ENCODE results near the gene JPH2.
A peak's percentile ranks its signal among the peaks of the same experiment; 100 is the strongest.

Gene JPH2

DNA sequence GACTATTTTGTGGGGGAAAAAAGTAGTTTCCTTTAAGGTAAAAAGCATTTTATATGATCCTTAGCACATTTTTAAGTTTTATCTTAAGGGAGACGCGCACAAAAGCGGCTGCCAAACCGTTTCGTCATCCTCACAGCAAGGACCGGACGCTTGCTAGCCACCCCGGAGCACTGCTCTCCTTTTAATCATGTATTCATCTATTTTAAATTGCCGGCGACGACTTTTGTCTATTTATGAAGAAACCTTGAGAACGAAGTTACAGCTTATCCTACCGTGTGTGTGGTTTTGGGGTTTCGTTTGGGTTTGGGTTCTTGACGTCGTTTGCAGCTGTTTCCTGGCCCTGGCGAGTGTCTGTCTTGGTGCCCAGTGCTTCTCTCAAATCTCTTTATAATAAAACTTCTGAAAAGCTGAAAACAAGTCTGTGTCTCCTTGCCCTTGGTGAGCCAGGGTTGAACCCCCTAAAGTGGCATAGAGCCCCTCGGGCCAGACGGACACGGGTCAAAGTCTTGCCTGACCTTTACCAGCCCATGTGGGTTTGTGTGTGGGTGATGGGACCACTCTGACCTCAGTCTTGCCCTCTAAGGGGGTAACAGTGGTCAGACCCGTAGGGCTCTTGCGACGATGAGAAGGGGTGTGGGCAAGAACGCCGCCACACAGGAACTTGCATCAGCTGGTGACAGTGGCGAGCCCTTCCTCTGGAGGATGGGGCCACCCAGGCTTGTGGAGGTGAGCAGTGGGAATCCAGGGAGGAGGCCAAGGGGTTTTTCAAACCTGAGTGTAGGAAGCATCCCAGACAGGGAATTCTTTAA, 117.6 kb downstream of the JPH2 start:
- intact Hi-C loops (cut with DNase I; ENCODE audit: low total_unique reads), result loop anchor here (10.0 kb wide), 1 partner anchor 85 kb away; no protein-coding TSS in a partner anchor
- no peaks in the 10 kb centered on the region for H3K9me3 ChIP-seq
- peaks cover 0 to 16% of the 10 kb centered on the region in 2 donors for H3K27me3 ChIP-seq
- no peak overlapping the region for H3K4me3 ChIP-seq
- H3K36me3 ChIP-seq, result no peaks in the 10 kb centered on the region
- H3K27ac ChIP-seq, result no peak overlapping the region
- TF ChIP-seq, protein P1, sequence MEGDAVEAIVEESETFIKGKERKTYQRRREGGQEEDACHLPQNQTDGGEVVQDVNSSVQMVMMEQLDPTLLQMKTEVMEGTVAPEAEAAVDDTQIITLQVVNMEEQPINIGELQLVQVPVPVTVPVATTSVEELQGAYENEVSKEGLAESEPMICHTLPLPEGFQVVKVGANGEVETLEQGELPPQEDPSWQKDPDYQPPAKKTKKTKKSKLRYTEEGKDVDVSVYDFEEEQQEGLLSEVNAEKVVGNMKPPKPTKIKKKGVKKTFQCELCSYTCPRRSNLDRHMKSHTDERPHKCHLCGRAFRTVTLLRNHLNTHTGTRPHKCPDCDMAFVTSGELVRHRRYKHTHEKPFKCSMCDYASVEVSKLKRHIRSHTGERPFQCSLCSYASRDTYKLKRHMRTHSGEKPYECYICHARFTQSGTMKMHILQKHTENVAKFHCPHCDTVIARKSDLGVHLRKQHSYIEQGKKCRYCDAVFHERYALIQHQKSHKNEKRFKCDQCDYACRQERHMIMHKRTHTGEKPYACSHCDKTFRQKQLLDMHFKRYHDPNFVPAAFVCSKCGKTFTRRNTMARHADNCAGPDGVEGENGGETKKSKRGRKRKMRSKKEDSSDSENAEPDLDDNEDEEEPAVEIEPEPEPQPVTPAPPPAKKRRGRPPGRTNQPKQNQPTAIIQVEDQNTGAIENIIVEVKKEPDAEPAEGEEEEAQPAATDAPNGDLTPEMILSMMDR (IDR thresholded peaks at IDR 0.05), result no peak
- peaks cover 0 to 1% (median 0%) of the 10 kb centered on the region in 4 donors for H3K4me1 ChIP-seq
- peak in 1 of 2 donors; percentile 28 for DNase-seq

DNA sequence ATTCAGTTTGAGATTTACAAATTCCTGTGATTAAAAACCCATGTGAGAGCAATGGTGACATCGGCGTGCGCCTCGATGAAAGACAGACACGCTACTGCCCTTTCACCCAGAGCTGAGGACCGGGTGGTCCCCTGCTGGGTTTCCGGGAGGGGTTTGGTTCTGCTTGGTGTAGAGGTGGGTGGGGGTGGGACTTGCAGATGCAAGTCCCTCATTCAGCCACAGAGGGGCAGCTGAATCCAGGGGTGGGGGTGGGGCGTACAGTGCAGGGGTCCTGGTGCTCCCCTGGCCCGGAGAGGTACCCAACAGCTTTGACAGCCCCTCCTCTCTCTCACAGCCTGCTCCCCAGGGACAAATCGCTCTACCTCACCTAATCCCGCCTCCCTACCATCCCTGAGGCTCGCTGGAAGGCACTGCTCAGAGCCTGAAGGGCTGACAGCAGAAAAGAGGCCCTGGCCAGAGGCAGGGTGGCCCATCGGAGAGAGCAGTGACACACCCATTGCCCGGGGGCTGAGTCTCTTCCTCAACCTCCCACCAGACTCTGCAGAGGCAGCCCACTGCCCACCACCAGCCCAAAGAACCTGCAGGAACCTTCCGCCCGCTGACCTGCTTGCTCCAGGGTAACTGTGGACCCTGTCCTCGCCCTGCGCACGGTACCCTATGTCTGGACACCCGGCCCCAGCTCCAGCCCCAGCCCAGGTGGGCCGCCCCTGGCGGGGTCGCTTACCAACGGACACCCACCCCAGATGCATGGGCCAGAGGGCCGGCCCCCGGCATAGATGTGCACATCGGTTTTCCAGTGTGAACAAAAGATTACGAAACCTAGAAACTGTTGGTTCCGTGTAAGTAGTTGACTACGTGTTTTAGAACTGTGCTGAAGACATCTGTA, 118.4 kb downstream of the JPH2 start:
- H3K9me3 ChIP-seq, result no peaks in the 10 kb centered on the region
- no peak overlapping the region for H3K4me3 ChIP-seq
- no peaks in the 10 kb centered on the region for H3K4me1 ChIP-seq
- intact Hi-C loops (cut with DNase I; ENCODE audit: low total_unique reads), result no loop called here
- H3K27ac ChIP-seq, result no peak overlapping the region
- peak in 1 of 2 donors; percentile 49 for DNase-seq
- no peaks in the 10 kb centered on the region for H3K36me3 ChIP-seq
- TF ChIP-seq, protein P1 (IDR thresholded peaks at IDR 0.05), result no peak
- H3K27me3 ChIP-seq, result peaks cover 0 to 16% of the 10 kb centered on the region in 2 donors

DNA sequence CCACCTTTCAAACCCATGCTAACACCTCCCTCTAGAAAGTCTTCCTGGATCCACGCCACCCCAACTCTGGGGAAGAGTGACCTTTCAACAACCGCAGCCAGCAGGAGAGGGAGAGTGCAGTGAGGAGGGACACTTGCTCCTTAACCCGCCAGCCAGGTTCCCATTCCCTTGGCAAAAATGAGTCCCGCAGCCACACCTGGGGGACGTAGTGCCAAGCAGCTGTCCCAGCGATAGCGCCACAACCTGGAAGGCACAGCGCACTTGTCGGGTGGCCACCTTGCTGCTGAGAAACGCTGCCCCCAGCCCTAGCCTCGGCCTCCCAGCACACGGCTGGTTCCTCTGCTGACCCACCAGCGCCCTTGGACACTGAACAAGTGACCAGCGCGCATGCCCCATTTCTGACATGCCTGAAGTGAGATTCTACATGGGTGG, 119.3 kb downstream of the JPH2 start:
- Histone ChIP-seq H3K27ac (no peak overlapping the region), H3K9me3 (no peaks in the 10 kb centered on the region), H3K4me3 (no peak overlapping the region), H3K27me3 (peaks cover 0 to 13% of the 10 kb centered on the region in 2 donors), H3K4me1 (no peaks in the 10 kb centered on the region), H3K36me3 (no peaks in the 10 kb centered on the region)
- TF ChIP-seq, protein P1 (IDR thresholded peaks at IDR 0.05), result no peak
- peak in 1 of 2 donors; percentile 33 for DNase-seq
- intact Hi-C loops (cut with DNase I; ENCODE audit: low total_unique reads), result no loop called here

DNA sequence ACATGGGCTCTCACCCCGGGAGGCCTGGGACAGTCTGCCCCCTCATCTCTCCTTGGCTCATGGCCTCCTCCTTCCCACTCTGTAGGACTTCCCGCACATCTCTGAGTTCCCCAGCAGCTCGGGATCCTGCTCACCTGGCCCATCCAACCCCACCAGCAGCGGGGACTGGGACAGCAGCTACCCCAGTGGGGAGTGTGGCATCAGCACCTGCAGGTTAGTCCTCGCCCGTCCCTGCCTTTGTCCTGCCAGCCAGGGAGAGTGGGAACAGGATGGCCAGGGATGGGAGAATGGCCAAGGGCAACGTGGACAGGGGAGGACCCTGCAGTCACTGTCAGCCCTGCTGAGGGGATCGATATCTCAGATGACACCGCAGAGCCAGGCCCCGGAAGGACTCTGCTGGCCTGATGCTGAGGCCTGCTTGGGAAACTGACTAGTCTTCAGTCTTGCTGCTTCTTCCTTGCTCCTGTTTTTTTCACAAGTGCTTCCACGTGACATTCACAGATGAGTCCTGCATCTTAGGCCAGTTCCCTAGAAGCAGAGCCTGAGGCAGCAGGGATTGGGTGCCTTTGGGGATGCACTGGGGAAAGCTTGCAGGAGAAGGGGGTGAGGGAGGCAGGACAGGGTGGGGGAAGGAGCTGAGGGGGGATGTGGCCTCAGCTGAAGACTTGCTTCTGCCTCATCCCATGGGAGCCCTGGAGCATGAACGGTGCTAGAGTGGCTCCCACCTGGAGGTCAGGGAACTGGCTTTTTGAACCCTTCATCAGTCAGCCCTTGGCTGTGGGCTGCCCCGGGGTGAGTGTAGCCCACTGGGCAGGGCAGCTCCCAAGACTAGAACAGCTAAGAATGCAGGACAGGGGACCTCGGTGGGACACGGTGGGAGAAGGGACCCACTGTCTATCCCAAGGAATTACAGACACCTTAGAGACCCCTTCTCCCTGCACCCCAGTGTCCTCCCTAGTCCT, 120.1 kb downstream of the JPH2 start:
- TF ChIP-seq, protein P1 (IDR thresholded peaks at IDR 0.05), result no peak
- intact Hi-C loops (cut with DNase I; ENCODE audit: low total_unique reads), result no loop called here
- Histone ChIP-seq H3K27ac (no peak overlapping the region), H3K4me1 (no peaks in the 10 kb centered on the region), H3K4me3 (no peak overlapping the region), H3K27me3 (peaks cover 0 to 13% of the 10 kb centered on the region in 2 donors), H3K36me3 (no peaks in the 10 kb centered on the region), H3K9me3 (no peaks in the 10 kb centered on the region)
- DNase-seq, result peak in 1 of 2 donors; percentile 47

Data from tibial artery (tissue), 4 donors.